GM12801 (cell line): ENCODE results near the gene HS3ST4.

Source experiments
- TF ChIP-seq, protein P1 (sequence below): IDR thresholded peaks from one replicate; pipeline ENCODE4 v1.5.1; 2011; ENCODE audit warnings: control low read depth; ENCODE audit not compliant: insufficient read length; ENCODE audit errors: extremely low read depth

HS3ST4 gene

DNA sequence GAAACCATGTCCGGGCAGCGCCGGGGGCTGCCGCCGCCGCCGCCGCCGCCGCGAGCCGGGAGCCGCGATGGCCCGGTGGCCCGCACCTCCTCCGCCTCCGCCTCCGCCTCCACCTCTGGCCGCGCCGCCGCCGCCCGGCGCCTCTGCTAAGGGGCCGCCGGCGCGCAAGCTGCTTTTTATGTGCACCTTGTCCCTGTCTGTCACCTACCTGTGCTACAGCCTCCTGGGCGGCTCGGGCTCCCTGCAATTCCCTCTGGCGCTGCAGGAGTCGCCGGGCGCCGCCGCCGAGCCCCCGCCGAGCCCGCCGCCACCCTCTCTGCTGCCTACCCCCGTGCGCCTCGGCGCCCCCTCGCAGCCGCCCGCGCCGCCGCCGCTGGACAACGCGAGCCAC is 587 bp downstream of the HS3ST4 start:
- TF ChIP-seq, protein P1, sequence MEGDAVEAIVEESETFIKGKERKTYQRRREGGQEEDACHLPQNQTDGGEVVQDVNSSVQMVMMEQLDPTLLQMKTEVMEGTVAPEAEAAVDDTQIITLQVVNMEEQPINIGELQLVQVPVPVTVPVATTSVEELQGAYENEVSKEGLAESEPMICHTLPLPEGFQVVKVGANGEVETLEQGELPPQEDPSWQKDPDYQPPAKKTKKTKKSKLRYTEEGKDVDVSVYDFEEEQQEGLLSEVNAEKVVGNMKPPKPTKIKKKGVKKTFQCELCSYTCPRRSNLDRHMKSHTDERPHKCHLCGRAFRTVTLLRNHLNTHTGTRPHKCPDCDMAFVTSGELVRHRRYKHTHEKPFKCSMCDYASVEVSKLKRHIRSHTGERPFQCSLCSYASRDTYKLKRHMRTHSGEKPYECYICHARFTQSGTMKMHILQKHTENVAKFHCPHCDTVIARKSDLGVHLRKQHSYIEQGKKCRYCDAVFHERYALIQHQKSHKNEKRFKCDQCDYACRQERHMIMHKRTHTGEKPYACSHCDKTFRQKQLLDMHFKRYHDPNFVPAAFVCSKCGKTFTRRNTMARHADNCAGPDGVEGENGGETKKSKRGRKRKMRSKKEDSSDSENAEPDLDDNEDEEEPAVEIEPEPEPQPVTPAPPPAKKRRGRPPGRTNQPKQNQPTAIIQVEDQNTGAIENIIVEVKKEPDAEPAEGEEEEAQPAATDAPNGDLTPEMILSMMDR = no peak

DNA sequence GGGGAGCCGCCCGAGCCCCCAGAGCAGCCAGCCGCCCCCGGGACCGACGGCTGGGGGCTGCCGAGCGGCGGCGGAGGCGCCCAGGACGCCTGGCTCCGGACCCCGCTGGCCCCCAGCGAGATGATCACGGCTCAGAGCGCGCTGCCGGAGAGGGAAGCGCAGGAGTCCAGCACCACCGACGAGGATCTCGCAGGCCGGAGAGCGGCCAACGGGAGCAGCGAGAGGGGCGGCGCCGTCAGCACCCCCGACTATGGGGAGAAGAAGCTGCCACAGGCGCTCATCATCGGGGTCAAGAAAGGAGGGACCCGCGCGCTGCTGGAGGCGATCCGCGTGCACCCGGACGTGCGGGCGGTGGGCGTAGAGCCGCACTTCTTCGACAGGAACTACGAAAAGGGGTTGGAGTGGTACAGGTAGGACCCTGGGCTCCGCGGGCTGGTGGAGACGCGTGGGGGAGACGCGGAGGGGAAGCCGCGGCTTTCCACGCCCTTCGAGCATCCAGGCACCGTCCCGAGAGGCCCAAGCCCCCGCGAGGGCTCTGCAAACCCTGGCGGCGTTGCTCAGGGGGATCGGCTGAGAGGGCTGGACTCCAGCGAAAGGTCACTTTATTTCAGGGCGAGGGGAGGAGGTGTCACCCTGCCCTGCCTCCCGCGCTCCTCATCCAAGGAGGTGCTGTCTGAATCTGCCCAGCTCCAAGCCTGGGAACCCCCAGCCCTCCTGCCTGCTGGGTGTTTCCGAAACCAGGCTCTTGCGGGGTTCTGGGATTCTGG is 1.2 kb downstream of the HS3ST4 start:
- TF ChIP-seq, protein P1 = no peak

GRCh38 chr16:25693631-25694030 is 1.9 kb downstream of the HS3ST4 start:
- TF ChIP-seq, protein P1 = no peak

GRCh38 chr16:25699069-25699468 is 7.3 kb downstream of the HS3ST4 start:
- TF ChIP-seq, protein P1 = no peak

GRCh38 chr16:25700547-25700946 is 8.8 kb downstream of the HS3ST4 start:
- TF ChIP-seq, protein P1 = no peak

GRCh38 chr16:25707553-25707952 is 15.8 kb downstream of the HS3ST4 start:
- TF ChIP-seq, protein P1 = no peak

- TF ChIP-seq, protein P1 = no peak
Observed at GRCh38 chr16:25707982-25708583, 16.3 kb downstream of the HS3ST4 start.
